ENCODE data around the gene TXNL4B.

- no peak for TF ChIP-seq POLR2A (IDR thresholded peaks at IDR 0.05; ENCODE audit: low read length)
- no peak for TF ChIP-seq GATA1 (IDR thresholded peaks at IDR 0.05; ENCODE audit: low read depth, low read length)
Measured at GRCh38 chr16:72108353-72109102, 15.1 kb upstream of the TXNL4B start.
